OCI-LY1 (cell line): Measurements from ENCODE around the gene ZNF438.

ENCODE experiments used
- H2AFZ ChIP-seq: fragments of 200-600 bp; sonication (generic), shearing (Covaris generic); 2 replicates; pipeline ENCODE4 v1.6.0; 2014; ENCODE audit warnings: antibody characterized with exemption, mild to moderate bottlenecking, low read length
- H3F3A ChIP-seq: fragments of 200-600 bp; sonication (generic), shearing (Covaris generic); 2 replicates; pipeline ENCODE4 v1.6.0; 2014; ENCODE audit warnings: mild to moderate bottlenecking, antibody characterized with exemption, low read length, moderate library complexity; ENCODE audit not compliant: insufficient read depth
- H3K27ac ChIP-seq: fragments of 200-600 bp; sonication (generic); 2 replicates; pipeline ENCODE4 v1.5.1; 2014; ENCODE audit warnings: low read length, mixed run types, mild to moderate bottlenecking, low read depth; ENCODE audit not compliant: poor library complexity, severe bottlenecking
- H3K27me3 ChIP-seq: fragments of 200-600 bp; sonication (generic); 2 replicates; pipeline ENCODE4 v1.6.0; 2014; ENCODE audit warnings: antibody characterized with exemption, mild to moderate bottlenecking, low read length, moderate library complexity; ENCODE audit not compliant: insufficient read depth
- H3K36me3 ChIP-seq: fragments of 200-600 bp; sonication (generic); 2 replicates; pipeline ENCODE4 v1.6.1; 2014; ENCODE audit warnings: mild to moderate bottlenecking, antibody characterized with exemption, low read length, moderate library complexity, mixed read lengths; ENCODE audit not compliant: insufficient read depth
- H3K4me1 ChIP-seq: fragments of 200-600 bp; sonication (generic); 2 replicates; pipeline ENCODE4 v1.5.1; 2014; ENCODE audit warnings: mild to moderate bottlenecking, low read length, moderate library complexity; ENCODE audit not compliant: insufficient read depth, severe bottlenecking
- H3K4me2 ChIP-seq: fragments of 200-600 bp; sonication (generic), shearing (Covaris generic); 2 replicates; pipeline ENCODE4 v1.6.1; 2014; ENCODE audit warnings: low read length
- H3K4me3 ChIP-seq: fragments of 200-600 bp; sonication (generic); 2 replicates; pipeline ENCODE4 v1.5.1; 2014; ENCODE audit warnings: low read length, low read depth, mild to moderate bottlenecking, mixed read lengths; ENCODE audit not compliant: poor library complexity, severe bottlenecking
- H3K79me2 ChIP-seq: fragments of 200-600 bp; shearing (Covaris generic); 2 replicates; pipeline ENCODE4 v1.6.1; 2016; ENCODE audit warnings: mixed run types, low read length, mixed read lengths; ENCODE audit not compliant: insufficient read depth
- H3K9ac ChIP-seq: fragments of 200-600 bp; sonication (generic), shearing (Covaris generic); 2 replicates; pipeline ENCODE4 v1.6.1; 2014; ENCODE audit warnings: mild to moderate bottlenecking, low read length, mixed read lengths
- H3K9me2 ChIP-seq: fragments of 200-600 bp; sonication (generic), shearing (Covaris generic); 2 replicates; pipeline ENCODE4 v1.6.1; 2014; ENCODE audit warnings: low read depth, mild to moderate bottlenecking, low read length, mixed read lengths
- H3K9me3 ChIP-seq: fragments of 200-600 bp; shearing (Covaris generic); 2 replicates; pipeline ENCODE4 v1.6.1; 2014; ENCODE audit warnings: low read length, mixed read lengths
- H4K20me1 ChIP-seq: fragments of 200-600 bp; sonication (generic), shearing (Covaris generic); 2 replicates; pipeline ENCODE4 v1.6.0; 2016; ENCODE audit warnings: mild to moderate bottlenecking, low read length; ENCODE audit not compliant: insufficient read depth
- CTCF ChIP-seq: fragments of 200-600 bp; sonication (generic), shearing (Covaris generic); IDR thresholded peaks from 2 replicates; pipeline ENCODE4 v1.5.1; 2017; ENCODE audit warnings: mild to moderate bottlenecking, antibody characterized with exemption, low read length, moderate library complexity, mixed read lengths
- EZH2 ChIP-seq: fragments of 200-600 bp; sonication (generic), shearing (Covaris generic); IDR thresholded peaks from 2 replicates; pipeline ENCODE4 v1.8.0; 2017; ENCODE audit warnings: borderline replicate concordance, mixed run types, mild to moderate bottlenecking, antibody characterized with exemption, low read length, moderate library complexity, mixed read lengths

Gene ZNF438

DNA sequence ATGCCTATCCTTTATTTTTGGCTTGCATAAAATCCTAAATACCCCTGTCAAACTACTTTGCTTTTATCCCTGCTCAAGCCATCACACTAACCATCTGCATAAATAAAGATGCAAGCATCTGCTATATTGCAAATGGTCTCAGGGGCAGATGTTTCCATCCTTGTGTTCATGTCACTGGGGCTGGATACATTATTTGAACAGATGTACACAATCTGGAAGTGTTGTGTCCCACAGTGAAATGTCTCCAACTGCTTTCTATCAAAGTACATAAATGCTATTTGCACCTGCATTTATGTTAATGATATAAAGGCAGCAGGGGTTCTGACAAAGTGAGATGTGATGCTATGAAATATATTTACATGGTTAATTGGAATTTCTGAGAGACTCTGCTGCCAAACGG, 163.1 kb downstream of the ZNF438 start:
- Histone ChIP-seq H3K9me3 (no peaks in the 10 kb centered on the region), H3K9ac (no peak overlapping the region), H3K79me2 (no peaks in the 10 kb centered on the region), H3K27ac (no peak overlapping the region), H2AFZ (no peak overlapping the region), H3K36me3 (no peaks in the 10 kb centered on the region), H3K4me2 (no peak overlapping the region), H4K20me1 (no peaks in the 10 kb centered on the region), H3K4me1 (no peaks in the 10 kb centered on the region), H3F3A (no peaks in the 10 kb centered on the region), H3K4me3 (no peak overlapping the region), H3K27me3 (no peaks in the 10 kb centered on the region), H3K9me2 (no peaks in the 10 kb centered on the region)
- no peak for TF ChIP-seq CTCF
- no peak for TF ChIP-seq EZH2

DNA sequence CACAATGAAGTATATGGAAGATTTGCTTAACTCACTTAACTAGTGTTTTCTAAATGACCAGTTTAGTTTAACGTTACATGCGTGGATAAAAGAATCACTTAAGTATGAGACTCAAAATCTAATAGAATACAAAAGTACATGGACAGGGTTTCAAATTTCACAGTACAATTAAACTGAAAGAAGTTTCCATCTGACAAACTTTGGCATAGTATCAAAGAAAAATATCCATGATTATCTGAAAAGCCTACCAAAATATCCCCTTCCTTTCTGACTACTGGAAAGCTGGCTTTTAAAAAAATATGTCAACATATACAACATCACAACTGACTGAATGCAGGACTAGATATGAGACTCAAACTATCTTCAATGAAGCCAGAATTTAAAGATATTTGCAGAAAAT, 164.8 kb downstream of the ZNF438 start:
- no peak overlapping the region for H3K4me2 ChIP-seq
- no peak overlapping the region for H2AFZ ChIP-seq
- H3K27me3 ChIP-seq, result no peaks in the 10 kb centered on the region
- no peak overlapping the region for H3K4me3 ChIP-seq
- no peak overlapping the region for H3K27ac ChIP-seq
- no peak for TF ChIP-seq CTCF
- no peak for TF ChIP-seq EZH2
- no peaks in the 10 kb centered on the region for H3K9me2 ChIP-seq
- H3K36me3 ChIP-seq, result no peaks in the 10 kb centered on the region
- no peaks in the 10 kb centered on the region for H3F3A ChIP-seq
- no peaks in the 10 kb centered on the region for H4K20me1 ChIP-seq
- H3K79me2 ChIP-seq, result no peaks in the 10 kb centered on the region
- H3K4me1 ChIP-seq, result no peaks in the 10 kb centered on the region
- H3K9ac ChIP-seq, result no peak overlapping the region
- H3K9me3 ChIP-seq, result no peaks in the 10 kb centered on the region

GRCh38 chr10:30865141-30865926, 166.3 kb downstream of the ZNF438 start:
- H3K27ac ChIP-seq, result no peak overlapping the region
- no peak overlapping the region for H3K9ac ChIP-seq
- no peak overlapping the region for H3K4me3 ChIP-seq
- no peaks in the 10 kb centered on the region for H3K9me3 ChIP-seq
- H4K20me1 ChIP-seq, result no peaks in the 10 kb centered on the region
- no peak overlapping the region for H2AFZ ChIP-seq
- no peak overlapping the region for H3K4me2 ChIP-seq
- no peaks in the 10 kb centered on the region for H3K4me1 ChIP-seq
- H3K27me3 ChIP-seq, result no peaks in the 10 kb centered on the region
- no peaks in the 10 kb centered on the region for H3K36me3 ChIP-seq
- TF ChIP-seq EZH2 (no peak), CTCF (no peak)
- no peaks in the 10 kb centered on the region for H3K79me2 ChIP-seq
- H3K9me2 ChIP-seq, result no peaks in the 10 kb centered on the region
- H3F3A ChIP-seq, result no peaks in the 10 kb centered on the region
